ENCODE results near the gene PCSK6.
"Not testable (repeated sequence)": the region's sequence is repeated elsewhere in the genome, so short reads cannot be mapped to it uniquely, and the experiment has no call there.

PCSK6 gene

DNA sequence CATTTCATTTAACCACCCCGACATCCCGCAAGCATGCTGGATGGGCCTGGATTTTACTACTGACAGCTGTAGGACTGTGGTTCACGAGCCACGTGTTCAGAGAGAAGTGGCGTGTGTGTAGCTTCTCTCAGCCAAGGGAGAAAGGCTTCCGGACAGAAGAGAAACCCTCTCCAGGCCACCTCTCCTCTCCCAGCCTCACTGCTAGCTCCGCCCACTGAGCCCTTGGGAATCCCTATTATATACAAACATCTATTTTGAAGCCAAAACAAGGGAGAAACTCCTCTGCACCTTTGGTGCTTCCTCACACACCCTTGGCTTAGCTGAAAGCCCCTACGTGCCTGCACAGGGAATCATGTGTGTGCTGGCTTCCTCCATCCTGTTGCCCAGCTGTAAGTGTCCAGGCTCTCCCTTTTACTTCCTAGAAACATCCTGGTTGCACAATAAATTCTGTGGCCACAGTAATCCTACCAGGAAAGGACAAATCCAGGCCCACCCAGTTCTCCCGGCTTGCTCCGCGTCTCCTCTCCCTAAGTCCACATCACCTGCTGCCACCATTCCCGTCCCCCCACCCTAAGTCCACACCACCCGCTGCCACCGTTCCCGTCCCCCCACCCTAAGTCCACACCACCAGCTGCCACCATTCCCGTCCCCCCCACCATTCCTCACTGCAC is 30.5 kb downstream of the PCSK6 start:
- DNase-seq: no peak

DNA sequence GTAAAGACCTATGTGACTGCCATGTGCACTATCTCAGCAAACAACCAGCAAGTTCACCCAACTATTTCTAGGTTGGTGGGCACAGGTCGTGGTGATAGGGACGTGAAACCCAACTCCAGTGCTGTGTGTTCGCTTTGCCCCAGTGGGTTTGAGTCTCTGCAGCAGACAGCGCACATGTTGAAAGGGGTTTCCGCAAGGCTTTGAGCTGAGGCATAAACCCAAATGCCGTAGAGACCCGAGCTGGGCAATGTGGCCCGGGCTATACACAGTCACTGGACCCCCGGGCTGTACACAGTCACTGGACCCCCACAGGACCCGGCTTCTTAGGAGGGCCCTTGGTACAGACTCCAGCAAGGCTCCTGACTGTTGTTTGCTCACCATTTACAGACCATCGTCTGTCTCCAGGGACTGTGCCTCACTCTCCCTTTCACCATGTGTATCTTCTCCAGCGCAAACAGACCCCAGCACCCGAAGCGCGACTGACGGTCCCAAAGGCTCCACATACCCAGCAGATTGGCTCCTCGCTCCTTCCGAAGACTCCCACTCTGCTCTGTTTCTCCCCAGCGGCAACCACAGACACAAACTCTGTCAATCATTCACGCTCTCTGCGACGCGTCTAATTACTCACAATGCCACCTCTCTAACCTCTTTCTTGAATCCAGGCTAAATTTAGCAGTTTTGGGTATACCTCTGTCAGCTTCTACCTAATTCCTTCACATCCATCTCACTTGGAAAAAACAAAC is 31.2 kb downstream of the PCSK6 start:
- DNase-seq: no peak

DNA sequence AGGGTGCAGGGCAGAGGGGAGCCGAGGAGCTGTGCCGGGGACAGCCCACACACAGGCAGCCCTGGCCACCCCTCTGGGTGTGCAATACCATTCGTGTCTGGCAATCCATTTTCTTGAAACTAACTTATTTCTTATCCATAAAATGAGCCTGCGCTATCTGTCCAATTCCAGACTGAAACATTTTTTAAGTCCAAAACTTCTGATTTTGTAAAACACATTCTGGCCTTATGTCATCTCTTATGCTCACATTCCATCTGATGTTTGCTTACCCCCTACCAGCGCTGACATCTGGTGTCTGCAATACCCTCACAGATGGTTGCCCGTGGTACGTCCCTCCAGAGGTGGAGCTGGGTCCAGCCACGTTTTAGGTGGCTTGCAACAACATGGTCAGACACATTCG is 31.8 kb downstream of the PCSK6 start:
- DNase-seq: no peak

DNA sequence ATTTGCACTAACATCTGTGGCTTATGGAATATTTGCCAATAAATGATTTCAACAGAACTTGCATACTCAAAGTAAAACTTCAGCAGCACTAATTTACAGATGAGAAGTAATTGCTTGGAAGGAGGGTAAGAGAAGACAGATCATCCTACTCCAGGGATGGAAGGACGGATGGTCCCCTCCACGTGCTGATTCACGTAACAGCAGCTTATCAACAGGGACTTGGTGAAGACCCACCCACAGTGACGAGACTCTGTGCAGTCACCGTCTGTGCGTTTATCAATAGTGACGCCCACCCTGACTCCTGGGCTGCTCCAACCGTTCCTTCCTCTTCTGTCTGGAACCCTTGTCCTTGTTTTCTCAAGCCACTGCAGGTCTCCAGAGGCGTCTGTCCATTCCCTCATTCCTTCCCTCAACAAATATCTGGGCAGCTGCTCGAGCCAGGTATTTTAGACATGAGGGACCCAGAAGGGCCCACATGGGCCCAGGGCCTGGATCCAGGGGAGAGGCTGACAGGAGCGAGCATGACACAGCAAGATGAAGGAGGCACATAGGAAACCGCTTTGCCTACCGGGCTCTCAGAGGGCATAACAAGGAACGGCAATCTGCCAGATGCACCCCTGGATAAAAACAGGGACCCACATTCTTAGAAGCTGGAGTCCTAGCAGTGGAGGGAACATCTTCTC is 33.3 kb downstream of the PCSK6 start:
- no peak for DNase-seq

DNA sequence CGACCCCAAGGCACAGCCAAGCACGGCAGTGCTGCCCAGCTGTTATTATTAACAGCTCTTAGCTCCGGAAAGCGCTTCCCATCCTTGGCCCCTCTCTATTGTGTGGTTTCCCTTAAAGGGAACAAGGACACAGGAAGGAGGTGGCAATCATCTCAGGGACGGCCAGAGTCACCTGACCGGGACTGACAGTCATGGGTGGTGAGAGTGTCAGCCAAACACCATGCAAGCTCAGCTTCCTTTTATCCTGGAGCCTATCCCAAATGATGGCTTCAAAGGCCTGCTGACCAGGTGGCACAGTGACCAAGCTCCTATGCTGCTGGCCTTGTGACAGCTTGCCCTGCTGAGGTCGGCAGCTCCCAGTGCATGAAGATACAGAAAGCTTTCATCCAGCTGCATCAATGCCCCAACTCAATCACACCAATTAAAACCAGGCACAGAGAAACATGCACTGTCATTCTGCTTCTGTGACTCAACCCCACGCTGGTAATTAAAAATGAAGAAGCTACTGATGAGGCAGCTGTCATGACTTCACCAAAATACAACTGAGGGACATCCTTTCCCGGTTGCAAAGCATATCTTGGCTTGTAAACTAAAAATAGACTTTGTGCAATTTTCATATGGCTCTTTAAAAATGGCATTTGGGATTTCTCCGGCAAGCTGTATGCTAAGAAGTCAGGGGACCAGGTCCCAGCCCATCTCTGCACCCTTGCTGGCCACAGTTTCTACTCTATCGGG is 34.0 kb downstream of the PCSK6 start:
- DNase-seq: peak; percentile 75

DNA sequence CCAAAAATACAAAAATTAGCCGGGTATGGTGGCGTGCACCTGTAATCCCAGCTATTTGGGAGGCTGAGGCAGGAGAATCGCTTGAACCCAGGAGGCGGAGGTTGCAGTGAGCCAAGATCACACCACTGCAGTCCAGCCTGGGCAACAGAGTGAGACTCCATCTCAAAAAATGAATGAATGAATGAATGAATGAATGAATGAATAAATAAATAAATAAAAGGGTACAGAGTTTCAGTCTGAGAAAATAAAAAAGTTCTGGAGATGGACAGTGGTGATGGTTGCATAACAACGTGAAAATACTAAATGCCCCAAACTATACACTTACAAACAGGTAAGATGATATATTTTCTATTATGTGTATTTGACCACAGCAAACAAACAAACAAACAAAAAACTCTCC is 34.7 kb downstream of the PCSK6 start:
- DNase-seq: not testable (repeated sequence)

DNA sequence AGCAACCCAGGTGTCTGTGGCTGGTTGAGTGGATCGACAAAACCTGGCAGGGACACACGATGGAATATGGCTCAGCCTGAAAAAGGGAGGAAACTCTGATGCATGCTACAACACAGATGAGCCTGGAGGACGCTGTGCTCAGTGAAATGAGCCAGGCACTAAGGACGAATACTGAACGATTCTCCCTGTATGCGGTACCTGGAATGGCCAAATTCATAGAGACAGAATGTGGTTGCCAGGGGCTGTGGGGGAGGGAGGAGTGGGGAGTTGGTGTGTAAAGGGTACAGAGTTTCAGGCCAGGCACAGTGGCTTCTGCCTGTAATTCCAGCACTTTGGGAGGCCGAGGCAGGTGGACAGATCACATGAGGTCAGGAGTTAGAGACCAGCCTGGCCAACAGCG is 35.1 kb downstream of the PCSK6 start:
- no peak for DNase-seq

DNA sequence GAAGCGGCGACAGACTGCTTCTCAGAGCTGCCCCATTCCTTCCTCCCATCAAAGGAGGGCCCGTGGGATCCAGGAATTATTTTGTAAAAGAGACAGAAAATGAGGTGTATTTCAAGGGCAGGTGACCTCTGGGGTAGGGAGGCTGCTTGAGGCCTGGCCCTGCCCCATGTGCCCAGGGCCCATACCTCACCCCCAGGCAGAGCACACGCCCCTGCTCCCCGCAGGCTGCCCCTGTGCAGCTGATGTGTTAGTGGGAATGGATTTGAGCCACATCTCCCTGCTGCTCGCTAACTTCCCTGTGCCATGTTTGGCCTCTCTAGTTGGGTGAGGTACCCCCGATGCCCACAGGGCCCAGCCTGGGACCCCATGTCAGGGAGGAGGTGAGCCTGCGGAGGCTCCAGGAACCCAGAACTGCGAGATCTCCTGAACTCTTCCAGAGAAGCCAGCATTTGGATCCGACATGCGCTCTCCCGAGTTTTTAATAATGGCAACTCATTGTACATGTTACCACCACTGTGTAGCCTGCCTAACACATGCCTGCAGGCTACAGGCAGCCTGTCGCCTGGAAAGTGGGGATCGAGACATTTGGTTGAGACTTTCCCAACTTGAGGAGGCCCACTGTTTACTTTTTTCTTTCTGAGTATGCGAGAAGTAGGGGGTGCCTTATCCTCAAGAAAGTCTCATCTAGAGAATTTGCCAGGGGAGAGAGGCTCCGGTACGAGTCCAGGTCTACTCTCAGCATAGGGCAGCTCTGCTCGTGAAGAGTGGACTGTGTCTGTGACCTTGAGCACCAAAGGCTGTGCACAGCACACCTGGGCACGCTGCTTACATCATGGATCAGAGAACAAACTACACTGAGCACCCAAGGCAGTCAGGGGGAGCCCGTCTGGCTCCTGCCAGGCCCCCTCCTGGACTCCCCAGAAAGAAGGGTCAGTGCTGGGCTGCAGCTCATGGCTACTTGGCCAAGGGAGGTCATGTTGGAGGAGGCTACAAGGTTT is 36.1 kb downstream of the PCSK6 start:
- DNase-seq: no peak

DNA sequence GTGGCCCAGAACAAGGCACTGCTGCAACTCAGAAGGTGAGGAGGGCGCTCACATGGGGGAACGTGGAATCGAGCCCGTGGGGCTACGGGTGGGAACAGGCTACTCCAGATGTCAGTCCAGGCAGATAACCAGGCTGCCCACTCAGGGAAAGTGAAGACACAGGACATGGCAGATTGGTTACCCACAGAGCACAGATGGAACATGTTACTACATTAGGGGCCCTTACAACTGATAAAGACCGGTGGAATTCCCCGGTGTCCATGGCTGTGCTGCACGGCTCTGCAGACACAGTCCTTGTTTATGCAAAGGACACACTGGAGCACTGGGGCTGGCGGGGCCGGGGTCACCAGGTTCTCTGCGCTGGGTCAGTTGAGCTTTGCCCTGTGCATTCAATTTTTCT is 36.9 kb downstream of the PCSK6 start:
- DNase-seq: no peak

DNA sequence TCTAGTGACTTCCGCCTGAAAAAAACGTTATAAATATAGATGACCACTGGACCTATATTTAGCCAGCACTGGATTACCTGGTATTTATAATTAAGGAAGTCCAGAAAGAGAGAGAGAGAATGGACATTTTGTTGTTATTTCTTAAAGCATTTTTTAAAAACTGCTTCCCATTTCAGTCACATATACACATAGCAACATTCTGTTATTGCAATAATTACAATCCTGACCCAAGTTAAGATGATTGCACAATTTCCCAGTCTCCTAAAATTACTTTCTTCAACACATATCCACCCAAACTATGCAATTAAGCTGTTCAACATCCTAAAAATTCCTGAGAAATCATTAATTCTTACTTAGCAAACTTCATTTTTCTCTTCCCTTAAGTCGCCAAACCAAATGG is 37.7 kb downstream of the PCSK6 start:
- DNase-seq: no peak

DNA sequence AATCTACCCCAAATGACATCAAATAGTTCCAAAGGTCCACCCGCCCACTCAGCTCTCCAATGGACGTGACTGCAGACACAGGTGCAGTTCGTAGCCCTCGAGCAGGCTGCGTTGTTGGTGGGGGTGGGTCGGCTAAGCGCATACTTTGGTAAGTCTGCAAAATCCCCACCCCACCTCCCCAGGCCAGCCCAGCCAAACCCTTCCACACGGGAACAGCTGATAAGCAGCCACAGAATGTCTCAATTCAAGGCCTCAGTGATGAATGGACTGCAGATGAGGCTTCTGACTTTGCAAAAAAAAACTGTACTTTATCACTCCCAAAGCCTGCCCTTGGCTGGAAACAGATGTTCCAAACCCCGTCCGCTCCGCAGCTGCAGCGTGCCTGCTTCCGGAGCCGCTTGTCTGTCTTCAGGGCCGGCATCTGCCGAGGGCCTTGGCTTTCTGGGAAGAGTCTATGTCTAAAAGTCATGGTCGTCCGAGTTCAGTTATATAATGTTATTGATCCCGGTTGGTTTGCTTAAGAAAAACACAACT is 38.2 kb downstream of the PCSK6 start:
- DNase-seq: peak; percentile 96

DNA sequence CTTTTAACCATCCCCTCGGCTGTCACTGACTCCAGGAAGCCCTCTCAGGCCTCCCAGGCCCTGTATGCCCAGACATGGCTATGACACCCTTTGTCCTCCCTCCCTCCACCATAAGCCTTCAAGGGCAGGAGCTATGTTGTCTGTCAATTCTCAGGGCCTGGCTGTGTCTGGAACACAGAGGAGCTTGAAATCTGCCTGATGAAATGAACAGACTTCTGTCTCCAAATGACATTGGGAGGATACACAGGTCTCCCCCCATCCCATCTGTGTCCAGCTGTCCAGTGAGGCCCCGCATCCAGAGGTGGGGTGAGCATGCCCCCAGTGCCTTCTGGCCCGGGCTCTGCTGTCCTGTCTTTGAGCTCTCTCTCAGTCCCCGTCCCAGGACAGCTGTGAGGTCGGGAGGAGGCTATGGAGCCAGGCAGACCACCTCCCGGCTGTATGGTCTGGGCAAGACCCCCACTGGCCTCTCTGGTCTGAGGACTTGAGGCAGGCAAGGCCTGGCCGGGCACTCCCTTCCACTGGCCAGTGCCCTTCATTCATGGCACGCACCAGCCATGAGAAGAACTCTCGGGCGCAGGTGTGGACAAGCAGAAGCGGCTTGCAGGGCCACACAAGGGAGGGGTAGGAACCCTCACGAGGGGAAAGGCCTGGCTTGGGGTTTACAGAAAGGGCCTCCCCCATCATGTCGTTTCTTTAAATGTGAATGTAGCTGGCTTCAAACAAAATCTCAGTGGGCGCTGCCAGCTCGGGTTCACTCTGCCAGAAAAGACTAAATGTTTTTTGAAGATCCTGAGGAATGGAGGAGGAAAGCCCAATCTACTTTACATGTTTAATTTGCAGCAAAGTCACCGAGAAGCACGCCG is 38.9 kb downstream of the PCSK6 start:
- no peak for DNase-seq

DNA sequence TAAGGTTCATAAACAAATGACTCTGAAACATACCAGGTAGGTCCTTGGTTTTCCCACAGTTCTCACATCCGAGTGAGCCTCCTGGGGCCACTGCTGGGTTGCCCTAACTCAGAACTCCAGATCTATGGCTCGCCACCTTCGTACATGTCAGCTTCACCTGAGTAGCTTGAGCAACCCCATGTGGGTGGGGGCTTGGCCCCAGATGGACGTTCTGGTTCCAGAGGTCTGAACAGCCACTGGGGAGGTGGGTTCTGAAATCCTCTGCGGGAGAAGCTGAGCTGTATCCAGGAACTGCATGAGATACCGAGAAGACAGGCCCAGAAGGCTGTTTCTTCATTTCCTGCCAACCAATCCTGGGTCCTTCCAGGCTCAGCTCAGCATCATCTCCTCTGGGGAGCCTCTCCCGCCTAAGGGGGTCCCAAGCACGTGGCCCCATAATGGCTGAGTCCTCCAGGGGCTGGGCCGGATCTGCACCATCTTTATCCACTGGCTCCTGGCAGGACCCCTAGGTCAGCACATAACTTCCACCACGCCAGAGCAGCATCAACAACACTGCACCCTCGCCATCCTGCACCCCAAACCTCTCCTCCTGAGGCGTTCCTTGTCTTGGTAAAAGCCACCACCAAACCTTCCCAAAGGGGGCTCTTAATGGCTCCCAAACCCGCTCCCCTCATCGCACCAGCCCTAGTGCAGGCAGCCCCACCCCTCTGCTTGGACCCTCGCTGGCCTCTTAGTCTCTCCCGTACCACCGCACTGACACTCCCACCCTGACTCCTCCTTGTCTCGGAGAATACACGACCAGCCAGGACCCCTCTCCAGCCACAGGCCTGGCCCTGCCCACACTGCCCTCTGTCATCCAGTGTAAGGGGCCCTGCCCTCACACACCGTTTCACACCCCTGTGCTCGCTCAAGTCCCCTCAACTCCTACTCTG is 39.8 kb downstream of the PCSK6 start:
- DNase-seq: no peak

DNA sequence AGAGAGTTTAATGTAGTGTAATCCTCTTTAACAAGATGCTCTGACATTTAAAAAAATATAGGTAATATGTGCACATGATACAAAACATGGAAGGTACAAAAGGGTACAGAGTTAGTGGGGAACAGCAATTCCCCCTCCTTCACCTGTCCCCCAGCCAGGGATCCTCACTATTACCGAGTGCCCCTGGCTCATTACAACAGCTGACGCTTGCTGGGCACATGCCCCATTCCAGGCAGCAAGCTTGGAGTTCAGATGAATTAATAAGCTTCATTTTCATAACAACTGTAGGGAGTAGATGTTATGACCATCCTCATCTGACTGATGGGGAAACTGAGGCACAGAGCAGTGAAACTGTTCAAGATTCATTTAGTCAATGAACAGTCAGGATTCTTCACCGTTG is 41.2 kb downstream of the PCSK6 start:
- DNase-seq: no peak

DNA sequence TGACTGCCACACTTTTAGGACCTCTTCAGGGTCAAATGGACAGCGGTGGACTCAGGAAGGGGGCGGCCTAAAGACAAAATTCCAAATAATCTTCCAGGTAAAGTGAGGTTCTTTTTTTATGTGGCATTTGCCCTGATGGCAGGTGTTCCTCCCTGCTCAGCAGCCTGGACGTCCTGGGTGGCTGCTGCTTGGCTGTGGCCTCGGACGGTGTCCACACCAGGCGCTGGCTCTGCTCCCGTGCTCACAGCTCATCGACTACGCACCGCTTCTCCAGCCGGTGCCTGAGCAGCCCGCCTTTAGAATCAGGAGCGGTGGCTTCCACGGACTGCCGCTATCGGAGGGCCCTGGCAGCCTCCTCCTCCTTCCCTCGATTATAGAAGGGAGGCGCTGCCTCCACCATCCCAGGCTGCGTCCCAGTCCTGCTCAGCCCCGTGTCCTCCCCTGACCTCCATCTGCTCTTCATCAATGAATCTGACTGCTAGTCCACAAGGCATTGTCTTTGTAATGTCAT is 41.9 kb downstream of the PCSK6 start:
- no peak for DNase-seq

DNA sequence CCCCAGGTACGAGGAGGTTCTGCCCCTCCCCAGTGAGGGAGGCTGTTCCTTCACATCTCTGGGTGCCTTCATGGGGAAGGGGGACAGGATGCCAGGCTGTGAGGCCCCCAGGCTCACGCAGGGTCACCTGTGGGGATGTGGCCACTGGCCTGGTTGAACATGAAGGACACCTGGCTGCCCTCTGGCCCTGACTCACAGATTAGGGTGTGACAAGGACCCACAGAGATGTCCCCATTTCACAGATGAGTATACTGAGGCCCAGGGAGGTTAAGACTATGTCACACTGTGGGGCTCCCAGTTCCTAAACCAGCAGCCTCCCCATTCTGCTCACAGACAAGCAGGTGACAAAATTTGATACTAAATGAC is 42.4 kb downstream of the PCSK6 start:
- no peak for DNase-seq

DNA sequence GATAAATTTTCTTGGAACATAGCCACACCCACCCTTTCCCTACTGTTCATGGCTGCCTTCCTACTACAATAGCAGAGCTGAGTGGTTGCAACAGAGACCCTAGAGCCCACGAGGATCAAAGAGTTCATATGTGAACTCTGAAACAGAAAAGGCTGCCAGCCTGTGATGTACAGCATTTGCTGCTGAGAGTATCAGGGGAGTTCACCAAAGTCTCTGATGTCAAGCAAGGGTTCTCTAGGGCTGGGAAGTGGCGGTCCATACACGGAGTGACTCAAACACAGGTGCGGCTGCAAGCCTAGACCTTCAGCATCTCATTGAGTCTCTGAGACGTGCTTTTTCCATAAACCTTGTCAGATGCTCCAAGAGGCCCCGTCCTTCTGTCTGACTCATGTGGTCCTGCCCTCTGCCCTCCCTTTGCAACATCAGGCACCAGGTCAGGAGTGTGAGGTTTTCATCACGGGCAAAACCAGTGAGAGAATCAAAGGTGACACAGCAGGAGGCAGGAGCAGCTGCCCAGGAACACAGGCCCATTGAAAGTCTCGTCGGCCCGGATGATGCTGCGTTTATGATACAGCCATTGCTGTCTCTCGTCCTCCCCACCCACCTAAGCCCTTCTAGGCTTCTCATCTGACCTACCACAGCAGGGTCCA is 42.9 kb downstream of the PCSK6 start:
- no peak for DNase-seq

DNA sequence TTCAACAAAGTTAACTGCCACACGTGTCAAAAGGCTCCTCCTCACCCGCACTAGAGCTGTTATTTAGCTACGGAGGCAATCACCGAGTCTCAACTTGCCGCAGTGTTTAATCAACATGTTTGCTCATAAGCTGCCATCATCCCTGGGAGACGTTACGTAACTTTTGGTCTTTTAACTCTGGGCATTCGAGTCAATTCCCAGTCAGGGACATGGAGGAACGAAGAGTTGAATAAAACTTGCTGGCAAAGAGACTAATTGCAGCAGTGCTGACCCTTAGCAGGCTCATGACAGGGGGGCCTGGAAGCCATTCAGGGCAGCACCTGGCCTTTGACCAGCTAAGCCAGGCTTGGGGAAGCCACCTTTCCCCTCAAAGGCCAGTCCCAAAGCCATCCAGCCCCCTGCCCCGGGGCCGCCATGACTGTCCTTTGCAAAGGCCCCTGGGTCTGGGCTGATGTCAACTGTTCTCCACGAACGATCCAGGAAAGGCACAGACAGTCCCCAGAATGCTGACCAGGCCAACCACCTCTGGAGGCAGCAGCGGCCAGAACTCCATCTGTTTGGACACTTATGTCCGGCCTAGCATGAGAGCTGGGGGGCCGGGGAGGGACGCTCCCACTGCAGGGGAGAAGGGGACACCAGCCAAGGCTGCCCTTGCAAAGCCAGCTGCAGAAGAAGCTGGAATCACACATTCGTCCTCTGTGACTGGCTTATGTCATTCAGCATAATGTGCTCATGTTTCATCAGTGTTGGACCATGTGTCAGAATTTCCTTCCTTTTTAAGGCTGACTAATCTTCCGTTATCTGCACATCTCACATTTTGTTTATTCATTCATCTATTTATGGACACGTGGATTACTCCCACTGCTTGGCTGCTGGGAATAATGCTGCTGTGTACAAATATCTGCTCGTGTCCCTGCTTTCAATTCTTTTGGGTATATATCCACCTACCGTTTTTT is 43.7 kb downstream of the PCSK6 start:
- peak; percentile 57 for DNase-seq
